ENCODE data around the gene HIRIP3. TPM values are rescaled to one million over a fixed set of nuclear protein-coding genes. Genes with fewer than 3 reads are reported as not detected.

The HIRIP3 gene
- total and polyA plus RNA-seq, 2 of the 8 experiments (the other 6 are each of a cell fraction or from before 2014, with no cell fraction given) = 11.9 to 18.5 TPM

- Histone ChIP-seq H4K20me1 (replicated peaks in 1 of 2; ENCODE audit: control insufficient read depth in 1 of 2, insufficient read depth in 2 of 2, low read length in 2 of 2) (peaks cover 0 to 2% of the 10 kb centered on the region in 2 experiments), H3K79me2 (ENCODE audit: control insufficient read depth in 1 of 2, insufficient read depth in 2 of 2, low read length in 2 of 2) (no peaks in the 10 kb centered on the region), H2BK120ac (replicated peaks; ENCODE audit: low read depth, low read length) (no peak overlapping the region), H2BK15ac (ENCODE audit: low read length) (no peak overlapping the region), H3K79me1 (ENCODE audit: low read depth, low read length) (no peaks in the 10 kb centered on the region; the same call in 1 of the 2 replicates), H3K27ac (ENCODE audit: low read depth, low read length) (no peak overlapping the region), H2AK5ac (ENCODE audit: low read depth, low read length) (no peak overlapping the region), H4K5ac (ENCODE audit: insufficient read length, low read depth, low read length) (no peak overlapping the region), H3K9me3 (ENCODE audit: insufficient read depth in 2 of 2, low read depth in 1 of 2, low read length in 1 of 2) (no peaks in the 10 kb centered on the region), H3K4me1 (replicated peaks in 1 of 4; ENCODE audit: control insufficient read depth in 3 of 4, insufficient read depth in 4 of 4, low read length in 3 of 4) (no peaks in the 10 kb centered on the region), H3K4me2 (ENCODE audit: insufficient read depth in 1 of 2, low read depth in 2 of 2, low read length in 2 of 2) (no peak overlapping the region), H3K14ac (ENCODE audit: insufficient read length) (no peak overlapping the region), H3K36me3 (ENCODE audit: control insufficient read depth in 2 of 4, insufficient read depth in 4 of 4, low read length in 3 of 4) (no peaks in the 10 kb centered on the region), H4K91ac (replicated peaks; ENCODE audit: insufficient read length, low read length) (no peak overlapping the region), H2BK5ac (ENCODE audit: low read depth, low read length) (no peak overlapping the region), H3K4ac (replicated peaks; ENCODE audit: insufficient read length, low read depth, low read length) (no peak overlapping the region), H3K27me3 (replicated peaks in 1 of 4; ENCODE audit: control insufficient read depth in 3 of 4, extremely low read depth in 1 of 4, insufficient read depth in 3 of 4, low read length in 3 of 4) (peaks cover 0 to 3% (median 1%) of the 10 kb centered on the region in 4 experiments; a peak in 3 of 7 replicates), H2AFZ (ENCODE audit: low read length) (no peak overlapping the region), H3K9ac (replicated peaks in 1 of 4; ENCODE audit: extremely low read depth in 1 of 4, low read depth in 3 of 4, low read length in 3 of 4) (no peak overlapping the region), H2BK20ac (ENCODE audit: low read length) (no peak overlapping the region), H3K56ac (replicated peaks; ENCODE audit: insufficient read length, low read depth, low read length) (no peak overlapping the region), H4K8ac (ENCODE audit: extremely low read depth, insufficient read depth, low read length) (no peak overlapping the region), H3K4me3 (ENCODE audit: extremely low read depth in 1 of 4, insufficient read depth in 2 of 4, low read depth in 3 of 4, low read length in 4 of 4) (no peak overlapping the region), H3K23me2 (ENCODE audit: low read depth, low read length) (peaks cover 2% of the 10 kb centered on the region; the same call in 1 of the 2 replicates), H2BK12ac (ENCODE audit: low read depth, low read length) (no peak overlapping the region), H3K23ac (ENCODE audit: insufficient read length) (no peak overlapping the region), H3K18ac (ENCODE audit: extremely low read depth, low read length) (no peak overlapping the region; the same call in 1 of the 2 replicates)
- FAIRE-seq (no peak), DNase-seq (ENCODE audit: low read depth in 1 of 2, low spot score in 2 of 2) (no peak)
- ChIA-PET CTCF (ENCODE audit: partially characterized antibody) (interaction anchor here (0.5 to 2.8 kb wide), 4 partner anchors 9 to 256 kb away, joined by 3 to 14 read pairs (median 8); partner anchors contain the start of genes TBX6 and TLCD3B), POLR2A (ENCODE audit: partially characterized antibody) (interaction anchor here (1.2 kb wide), 2 partner anchors 17 to 26 kb away, joined by 3 to 4 read pairs; no protein-coding TSS in a partner anchor)
- WGBS, 2 experiments (ENCODE audit: extremely low coverage in 1 of 2, insufficient coverage in 1 of 2, insufficient read length in 1 of 2, insufficient replicate concordance in 2 of 2, low coverage in 1 of 2, low lambda C conversion rate in 2 of 2, missing lambda C conversion rate in 1 of 2) = 78% methylated on average over 5 of the region's 5 CpGs; no CpG with 5 or more reads in 1 of the 2 experiments
- TF ChIP-seq SIX5 (IDR thresholded peaks at IDR 0.05; ENCODE audit: low read depth, low read length) (no peak), JUND (IDR thresholded peaks at IDR 0.05; ENCODE audit: low read length) (no peak), FOSL1 (IDR thresholded peaks at IDR 0.05; ENCODE audit: insufficient read depth, low read depth, low read length) (no peak), SAP30 (IDR thresholded peaks at IDR 0.05; ENCODE audit: insufficient read depth, insufficient replicate concordance, low read length) (no peak), BACH1 (IDR thresholded peaks at IDR 0.05; ENCODE audit: low read length) (no peak)
Measured at GRCh38 chr16:30040221-30040620, 44.8 kb upstream of the HIRIP3 start.
